Measurements from ENCODE around the gene APMAP.
"Not testable (repeated sequence)": the region's sequence is repeated elsewhere in the genome, so short reads cannot be mapped to it uniquely, and the experiment has no call there.

APMAP gene

DNA sequence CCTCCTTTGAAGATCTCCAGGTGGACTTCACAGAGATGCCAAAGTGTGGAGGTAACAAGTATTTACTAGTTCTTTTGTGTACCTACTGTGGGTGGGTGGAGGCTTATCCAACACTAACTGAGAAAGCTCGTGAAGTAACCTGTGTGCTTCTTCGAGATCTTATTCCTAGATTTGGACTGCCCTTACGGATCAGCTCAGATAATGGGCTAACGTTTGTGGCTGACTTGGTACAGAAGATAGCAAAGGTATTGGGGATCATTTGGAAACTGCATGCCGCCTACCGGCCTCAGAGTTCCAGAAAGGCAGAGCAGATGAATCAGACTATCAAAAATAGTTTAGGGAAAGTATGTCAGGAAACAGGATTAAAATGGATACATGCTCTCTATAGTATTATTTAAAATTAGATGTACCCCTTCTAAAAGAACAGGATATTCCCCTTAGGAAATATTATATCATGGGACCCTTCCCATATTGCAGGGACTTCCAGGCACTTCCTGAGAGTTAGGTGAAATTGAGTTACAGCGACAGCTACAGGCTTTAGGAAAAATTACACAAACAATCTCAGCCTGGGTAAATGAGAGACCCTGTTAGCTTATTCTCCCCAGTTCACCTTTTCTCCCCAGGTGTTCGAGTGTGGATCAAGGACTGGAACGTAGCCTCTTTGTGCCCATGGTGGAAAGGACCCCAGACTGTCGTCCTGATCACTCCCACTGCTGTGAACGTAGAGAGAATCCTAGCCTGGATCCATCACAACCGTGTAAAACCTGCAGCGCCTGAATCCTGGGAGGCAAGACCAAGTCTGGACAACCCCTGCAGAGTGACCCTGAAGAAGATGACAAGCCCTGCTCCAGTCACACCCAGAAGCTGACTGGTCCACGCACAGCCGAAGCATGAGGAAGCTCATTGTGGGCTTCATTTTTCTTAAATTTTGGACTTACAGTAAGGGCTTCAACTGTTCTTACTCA lies 61.5 kb downstream of the APMAP start:
- DNase-seq (ENCODE audit: low read depth), result not testable (repeated sequence)

GRCh38 chr20:24929867-24930723 lies 62.5 kb downstream of the APMAP start:
- not testable (repeated sequence) for DNase-seq (ENCODE audit: low read depth)

DNA sequence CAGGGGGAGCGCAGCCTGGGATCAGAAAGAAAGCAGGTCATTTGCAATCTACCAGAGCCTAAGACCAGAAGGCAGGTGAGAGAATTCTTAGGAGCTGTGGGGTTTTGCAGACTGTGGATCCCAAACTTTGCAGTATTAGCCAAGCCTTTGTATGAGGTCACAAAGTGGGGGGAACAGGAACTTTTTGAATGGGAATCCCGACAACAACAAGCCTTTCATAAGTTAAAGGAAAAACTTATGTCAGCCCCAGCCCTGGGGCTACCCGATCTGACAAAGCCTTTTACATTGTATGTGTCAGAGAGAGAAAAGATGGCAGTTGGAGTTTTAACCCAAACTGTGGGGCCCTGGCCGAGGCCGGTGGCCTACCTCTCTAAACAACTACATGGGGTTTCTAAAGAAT lies 63.3 kb downstream of the APMAP start:
- DNase-seq (ENCODE audit: low read depth), result not testable (repeated sequence)

DNA sequence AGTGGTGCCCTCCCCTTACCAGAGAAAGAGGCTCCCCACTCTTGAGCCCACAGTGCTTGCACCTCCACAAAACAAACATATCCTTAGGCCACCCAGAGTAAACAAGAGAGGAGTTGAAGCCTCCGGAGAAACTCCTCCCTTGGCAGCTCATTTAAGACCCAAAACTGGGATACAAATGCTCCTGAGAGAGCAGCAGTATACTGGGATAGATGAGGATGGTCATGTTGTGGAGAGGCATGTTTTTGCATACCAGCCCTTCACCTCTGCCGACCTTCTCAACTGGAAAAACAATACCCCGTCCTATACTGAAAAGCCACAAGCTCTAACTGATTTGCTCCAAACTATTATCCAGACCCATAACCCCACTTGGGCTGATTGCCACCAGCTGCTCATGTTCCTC lies 71.8 kb downstream of the APMAP start:
- not testable (repeated sequence) for DNase-seq (ENCODE audit: low read depth)

- not testable (repeated sequence) for DNase-seq (ENCODE audit: low read depth)
These were observed 72.9 kb downstream of the APMAP start for GRCh38 chr20:24919665-24920064.

- DNase-seq (ENCODE audit: low read depth), result no peak
These were observed 73.7 kb downstream of the APMAP start for GRCh38 chr20:24918579-24919566.

DNA sequence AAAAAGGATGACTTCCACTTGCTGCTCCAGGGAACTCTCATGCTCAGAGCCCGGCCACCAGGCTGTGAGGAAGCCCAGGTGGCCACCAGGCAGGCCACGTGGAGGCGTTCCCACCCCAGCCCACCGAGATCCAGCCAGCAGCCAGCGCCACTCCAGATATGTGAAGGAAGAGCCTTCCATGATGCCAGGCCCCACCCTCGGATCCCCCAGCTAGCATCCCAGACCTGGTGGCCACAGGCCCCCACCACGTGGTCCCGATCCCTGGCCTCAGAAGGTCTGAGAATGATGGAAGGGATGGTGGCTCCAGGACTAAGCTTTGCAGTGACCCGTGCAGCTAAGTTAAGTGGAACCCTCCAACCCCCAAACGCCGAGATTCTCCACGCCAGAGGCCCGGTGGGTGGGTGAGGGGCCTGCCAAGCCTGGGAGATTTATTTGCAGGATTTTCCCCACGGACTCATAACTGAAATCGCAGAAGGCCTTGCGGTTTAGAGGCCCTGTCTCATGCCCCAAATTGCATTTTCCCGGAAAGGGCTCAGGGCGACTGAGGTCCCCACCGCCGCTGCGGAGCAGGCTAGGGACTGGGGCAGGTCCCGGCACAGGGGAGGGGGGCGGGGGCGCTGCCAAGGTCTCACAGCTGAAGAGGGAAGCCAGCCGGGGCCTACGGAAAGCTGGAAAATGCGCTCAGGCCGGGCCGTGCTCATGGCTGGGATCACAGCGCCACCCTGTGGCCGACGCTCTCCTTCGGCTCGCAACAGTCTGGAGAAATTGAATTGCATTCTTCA lies 74.6 kb downstream of the APMAP start:
- no peak for DNase-seq (ENCODE audit: low read depth)

DNA sequence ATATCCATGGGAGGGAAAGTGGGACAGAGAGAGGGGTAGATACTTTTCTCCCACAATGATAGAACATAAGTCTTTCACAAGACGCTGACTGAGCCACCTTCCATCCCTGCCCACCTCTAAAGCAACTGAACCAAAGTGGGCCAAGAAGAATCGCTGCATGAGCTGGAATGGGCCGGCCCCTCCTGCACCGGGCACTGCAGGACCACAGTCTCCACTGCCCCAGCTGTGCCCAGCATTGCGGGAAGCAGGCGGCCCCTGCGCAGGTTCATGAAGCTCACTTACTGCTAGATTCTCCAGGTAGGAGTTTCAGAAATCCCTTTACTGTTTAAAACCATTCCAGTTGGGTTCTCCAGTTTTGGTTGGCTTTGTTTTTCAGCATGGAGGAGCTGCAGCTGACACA lies 75.5 kb downstream of the APMAP start:
- DNase-seq (ENCODE audit: low read depth), result no peak

- no peak for DNase-seq (ENCODE audit: low read depth)
These were observed 76.1 kb downstream of the APMAP start for GRCh38 chr20:24916412-24916811.

DNA sequence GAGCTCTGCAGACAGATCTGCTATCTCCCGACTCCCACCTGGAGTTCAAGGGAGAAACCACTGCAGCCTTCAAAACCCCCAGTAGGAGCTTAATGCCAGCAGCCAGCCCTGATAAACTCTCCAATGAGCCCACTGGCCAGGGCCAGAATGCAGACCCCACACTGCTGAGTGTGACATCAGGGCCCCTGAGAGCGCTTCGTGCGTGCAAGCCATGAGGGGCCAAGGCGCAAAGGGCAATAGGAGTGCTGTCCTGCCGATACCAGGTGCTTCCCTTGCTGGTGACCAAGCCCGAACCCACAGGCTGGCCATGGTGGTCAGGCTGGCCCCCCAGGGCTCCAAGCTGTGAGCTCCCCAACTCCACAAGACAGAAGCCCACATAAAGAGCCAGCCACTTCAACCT lies 76.7 kb downstream of the APMAP start:
- DNase-seq (ENCODE audit: low read depth), result no peak

GRCh38 chr20:24915440-24915839 lies 77.1 kb downstream of the APMAP start:
- no peak for DNase-seq (ENCODE audit: low read depth)

GRCh38 chr20:24914388-24915241 lies 77.9 kb downstream of the APMAP start:
- DNase-seq (ENCODE audit: low read depth), result no peak

GRCh38 chr20:24913076-24913628 lies 79.4 kb downstream of the APMAP start:
- no peak for DNase-seq (ENCODE audit: low read depth)

All from T-helper 22 cell (primary cell).